Liver (tissue), 9 donors: Measurements from ENCODE around the gene UPK2. TPM values are rescaled to one million over a fixed set of nuclear protein-coding genes. Genes with fewer than 3 reads are reported as not detected.
A peak's percentile ranks its signal among the peaks of the same experiment; 100 is the strongest.

Experiments
- DNase-seq: peaks from one replicate; pipeline ENCODE4 v3.0.0-alpha.2; 2017; ENCODE audit warnings: low spot score
- H3K27ac ChIP-seq, 2 donors: one replicate each; pipeline ENCODE4 v1.7.0; 2013; ENCODE audit warnings: inconsistent platforms in 2 of 2, low read length in 2 of 2, control low read depth in 1 of 2, low read depth in 1 of 2, mild to moderate bottlenecking in 1 of 2
- H3K27me3 ChIP-seq, 4 donors: one replicate each; pipeline versions ENCODE4 v1.6.1 to v1.7.0; 2013; ENCODE audit warnings: low read length in 3 of 4, inconsistent platforms in 1 of 4, mild to moderate bottlenecking in 1 of 4, moderate library complexity in 1 of 4; ENCODE audit not compliant: control insufficient read depth in 4 of 4, insufficient read depth in 4 of 4
- H3K36me3 ChIP-seq, 4 donors: one replicate each; pipeline versions ENCODE4 v1.6.1 to v1.7.0; 2013; ENCODE audit warnings: low read length in 3 of 4, mild to moderate bottlenecking in 3 of 4, low read depth in 1 of 4, moderate library complexity in 1 of 4; ENCODE audit not compliant: control insufficient read depth in 4 of 4, insufficient read depth in 3 of 4
- H3K4me1 ChIP-seq, 4 donors: one replicate each; pipeline versions ENCODE4 v1.6.1 to v1.7.0; 2013; ENCODE audit warnings: low read length in 3 of 4, mild to moderate bottlenecking in 3 of 4, moderate library complexity in 1 of 4; ENCODE audit not compliant: control insufficient read depth in 4 of 4, insufficient read depth in 4 of 4
- H3K4me3 ChIP-seq, 3 donors: one replicate each; pipeline versions ENCODE4 v1.6.1 to v1.7.0; 2013; ENCODE audit warnings: low read length in 3 of 3, control low read depth in 1 of 3, low read depth in 1 of 3, mild to moderate bottlenecking in 1 of 3
- H3K9ac ChIP-seq, 2 donors: one replicate each; pipeline ENCODE4 v1.7.0; 2013; ENCODE audit warnings: low read length in 2 of 2, mild to moderate bottlenecking in 2 of 2, moderate library complexity in 2 of 2, control low read depth in 1 of 2, low read depth in 1 of 2
- H3K9me3 ChIP-seq, 4 donors: one replicate each; pipeline versions ENCODE4 v1.6.1 to v1.7.0; 2013; ENCODE audit warnings: low read length in 3 of 4; ENCODE audit not compliant: control insufficient read depth in 4 of 4
- ATF3 ChIP-seq: IDR thresholded peaks from 2 replicates; pipeline ENCODE4 v1.6.1; 2016; ENCODE audit warnings: antibody characterized with exemption
- EGR1 ChIP-seq, 2 donors: IDR thresholded peaks; 2 replicates each; pipeline ENCODE4 v1.6.1; 2016 to 2018; ENCODE audit warnings: antibody characterized with exemption in 2 of 2, low read depth in 2 of 2
- FOXA1 ChIP-seq: IDR thresholded peaks from 2 replicates; pipeline ENCODE4 v1.6.1; 2016; ENCODE audit warnings: antibody characterized with exemption
- FOXA2 ChIP-seq: IDR thresholded peaks from 2 replicates; pipeline ENCODE4 v1.6.1; 2016; ENCODE audit warnings: antibody characterized with exemption
- GABPA ChIP-seq, 2 donors: IDR thresholded peaks in 1 of 2; conservative IDR thresholded peaks in 1 of 2; 2 replicates each; pipeline ENCODE4 v1.6.1; 2016; ENCODE audit warnings: antibody characterized with exemption in 2 of 2, mild to moderate bottlenecking in 1 of 2, moderate library complexity in 1 of 2
- HNF4A ChIP-seq, 2 donors: conservative IDR thresholded peaks; 2 replicates each; pipeline ENCODE4 v1.6.1; 2016; ENCODE audit warnings: antibody characterized with exemption in 2 of 2, mild to moderate bottlenecking in 2 of 2
- HNF4G ChIP-seq: IDR thresholded peaks from 2 replicates; pipeline ENCODE4 v1.6.1; 2016; ENCODE audit warnings: antibody characterized with exemption
- JUND ChIP-seq, 2 donors: IDR thresholded peaks; 2 replicates each; pipeline ENCODE4 v1.6.1; 2016; ENCODE audit warnings: antibody characterized with exemption in 2 of 2
- MAX ChIP-seq: IDR thresholded peaks from 2 replicates; pipeline ENCODE4 v1.6.1; 2016; ENCODE audit warnings: antibody characterized with exemption
- RAD21 ChIP-seq, 2 donors: IDR thresholded peaks; 2 replicates each; pipeline ENCODE4 v1.6.1; 2016; ENCODE audit warnings: antibody characterized with exemption in 2 of 2, mild to moderate bottlenecking in 2 of 2
- REST ChIP-seq: IDR thresholded peaks from 2 replicates; pipeline ENCODE4 v1.6.1; 2016; ENCODE audit warnings: antibody characterized with exemption, mild to moderate bottlenecking
- RXRA ChIP-seq, 2 donors: IDR thresholded peaks; 2 replicates each; pipeline ENCODE4 v1.6.1; 2017 to 2018; ENCODE audit warnings: antibody characterized with exemption in 2 of 2, mild to moderate bottlenecking in 1 of 2
- SP1 ChIP-seq: IDR thresholded peaks from 2 replicates; pipeline ENCODE4 v1.6.1; 2018; ENCODE audit warnings: antibody characterized with exemption, mild to moderate bottlenecking
- YY1 ChIP-seq: IDR thresholded peaks from 2 replicates; pipeline ENCODE4 v1.6.1; 2016; ENCODE audit warnings: antibody characterized with exemption, mild to moderate bottlenecking
- ZBTB33 ChIP-seq: IDR thresholded peaks from 2 replicates; pipeline ENCODE4 v1.6.1; 2016; ENCODE audit warnings: antibody characterized with exemption
- WGBS: extraction: QIAGEN DNeasy Blood & Tissue Kit; methylation state at CpG from one replicate; pipeline ENCODE4 v1.1.7; 2013; 5-methylcytosine and 5-hydroxymethylcytosine counted together
- polyA plus RNA-seq, 2 donors: library from polyadenylated mRNA; stranded (reverse) in 1 of 2; unstranded in 1 of 2; fragments of 200-250 nt in 1 of 2; fragments of >200 nt in 1 of 2; fragmentation: Nextera tagmentation in 1 of 2; extraction: Ambion mirVana in 1 of 2; gene quantifications; one replicate each; pipeline versions ENCODE4 v1.2.1 to v1.2.3, GENCODE V29; 2013 to 2015
- total RNA-seq, 2 donors: library from RNA; depleted of rRNA; stranded (reverse); fragments of >200 nt; gene quantifications; one replicate each; pipeline ENCODE4 v1.2.3, GENCODE V29; 2014
- donor health status: healthy.
- donor health status: healthy.
- donor health status: healthy.
- donor health status: healthy.
- donor health status: healthy.

UPK2 gene
- total and polyA plus RNA-seq, 4 donors: not detected

GRCh38 chr11:118910309-118911112, 45.6 kb upstream of the UPK2 start:
- peak overlapping the region in 1 of 3 donors; percentile 23 for H3K4me3 ChIP-seq
- TF ChIP-seq RAD21 (IDR thresholded peaks at IDR 0.05): peak in 1 of 2 donors; percentile 21
- no peak for TF ChIP-seq MAX
- no peak overlapping the region for H3K9ac ChIP-seq
- peak overlapping the region; percentile 75 to 79 for H3K27ac ChIP-seq
- H3K27me3 ChIP-seq: no peaks in the 10 kb centered on the region
- peaks cover 0 to 7% (median 0%) of the 10 kb centered on the region in 4 donors for H3K36me3 ChIP-seq
- WGBS: 22% methylated on average over 67 of the region's 67 CpGs
- DNase-seq: no peak
- no peaks in the 10 kb centered on the region for H3K9me3 ChIP-seq
- H3K4me1 ChIP-seq: peaks cover 20 to 70% (median 37%) of the 10 kb centered on the region in 4 donors

GRCh38 chr11:118911113-118911879, 44.8 kb upstream of the UPK2 start:
- H3K36me3 ChIP-seq: peaks cover 0 to 4% (median 0%) of the 10 kb centered on the region in 4 donors
- 31% methylated on average over 21 of the region's 21 CpGs for WGBS

More at GRCh38 chr11:118911113-118911879, 44.8 kb upstream of the UPK2 start:
- no peaks in the 10 kb centered on the region for H3K27me3 ChIP-seq
- no peak overlapping the region for H3K4me3 ChIP-seq
- no peak for DNase-seq
- H3K4me1 ChIP-seq: peaks cover 23 to 77% (median 40%) of the 10 kb centered on the region in 4 donors
- peak overlapping the region; percentile 74 to 75 for H3K27ac ChIP-seq
- no peak overlapping the region for H3K9ac ChIP-seq
- no peaks in the 10 kb centered on the region for H3K9me3 ChIP-seq
- TF ChIP-seq HNF4G (peak; percentile 64), GABPA (IDR thresholded peaks at IDR 0.05 in 1 of 2, conservative IDR thresholded peaks at IDR 0.05 in 1 of 2) (no peak), FOXA1 (no peak), YY1 (no peak), EGR1 (IDR thresholded peaks at IDR 0.05; ENCODE audit: low read depth in 2 of 2) (no peak), RAD21 (IDR thresholded peaks at IDR 0.05) (peak in 1 of 2 donors; percentile 8), REST (no peak), FOXA2 (no peak), MAX (no peak), RXRA (IDR thresholded peaks at IDR 0.05) (peak; percentile 19 to 29), ZBTB33 (no peak), SP1 (peak; percentile 37), JUND (IDR thresholded peaks at IDR 0.05) (no peak), ATF3 (no peak), HNF4A (conservative IDR thresholded peaks at IDR 0.05) (peak; percentile 49 to 55)
